Testis (tissue), 3 donors: ENCODE measurements around the gene ENDOU. TPM values are rescaled to one million over a fixed set of nuclear protein-coding genes. Genes with fewer than 3 reads are reported as not detected.

Experiments used
- DNase-seq: peaks from one replicate; pipeline ENCODE4 v3.0.0-alpha.2; 2019
- H3K27ac ChIP-seq, 2 donors: fragments of 200-600 bp; sonication (generic); one replicate each; pipeline ENCODE4 v1.5.1; 2019
- H3K27me3 ChIP-seq: fragments of 200-600 bp; sonication (generic); one replicate; pipeline ENCODE4 v1.5.1; 2019
- H3K36me3 ChIP-seq: fragments of 200-600 bp; sonication (generic); one replicate; pipeline ENCODE4 v1.5.1; 2017; ENCODE audit warnings: low read depth; ENCODE audit errors: missing control alignments
- H3K4me1 ChIP-seq: fragments of 200-600 bp; sonication (generic); one replicate; pipeline ENCODE4 v1.5.1; 2019
- H3K4me3 ChIP-seq, 2 donors: fragments of 200-600 bp; sonication (generic); one replicate each; pipeline ENCODE4 v1.5.1; 2017 to 2019
- H3K9me3 ChIP-seq: fragments of 200-600 bp; sonication (generic); one replicate; pipeline ENCODE4 v1.5.1; 2017
- POLR2A ChIP-seq: fragments of 450-650 bp; IDR thresholded peaks from one replicate; pipeline ENCODE4 v1.6.1; 2017; ENCODE audit warnings: antibody characterized with exemption, mild to moderate bottlenecking, moderate library complexity
- WGBS, 2 donors: methylation state at CpG; one replicate each; pipeline ENCODE4 v1.1.5; 2018; 5-methylcytosine and 5-hydroxymethylcytosine counted together
- intact Hi-C: fragments of 100-400 bp; cut with DNase I; formaldehyde crosslinking; loops from one replicate; pipeline ENCODE4 v1.15.1; 2023; ENCODE audit warnings: low total_unique reads
- polyA plus RNA-seq: library from polyadenylated mRNA; stranded (reverse); fragments of 350-450 nt; fragmentation: Illumina TruSeq; extraction: RNeasy Lipid Tissue Mini Kit (QIAGEN cat#74804); gene quantifications from one replicate; pipeline ENCODE4 v1.2.3, GENCODE V29; 2014; ENCODE audit warnings: low read depth, low replicate concordance; ENCODE audit not compliant: insufficient read depth
- total RNA-seq, 2 donors: library from RNA; depleted of rRNA; stranded (reverse); fragments of >200 nt; gene quantifications; one replicate each; pipeline ENCODE4 v1.2.3, GENCODE V29; 2016
- TF ChIP-seq, protein P1 (sequence below), 3 experiments: fragments of 450-650 bp in 2 of 3; fragments of 200-600 bp in 1 of 3; sonication (generic) in 1 of 3; IDR thresholded peaks; one replicate each; pipeline ENCODE4 v1.5.1; 2016 to 2019; ENCODE audit warnings: antibody characterized with exemption in 3 of 3, mild to moderate bottlenecking in 2 of 3, moderate library complexity in 1 of 3

ENDOU gene
- total and polyA plus RNA-seq, 3 donors from 2014 or later: 0.16 to 0.43 (median 0.21) TPM

DNA sequence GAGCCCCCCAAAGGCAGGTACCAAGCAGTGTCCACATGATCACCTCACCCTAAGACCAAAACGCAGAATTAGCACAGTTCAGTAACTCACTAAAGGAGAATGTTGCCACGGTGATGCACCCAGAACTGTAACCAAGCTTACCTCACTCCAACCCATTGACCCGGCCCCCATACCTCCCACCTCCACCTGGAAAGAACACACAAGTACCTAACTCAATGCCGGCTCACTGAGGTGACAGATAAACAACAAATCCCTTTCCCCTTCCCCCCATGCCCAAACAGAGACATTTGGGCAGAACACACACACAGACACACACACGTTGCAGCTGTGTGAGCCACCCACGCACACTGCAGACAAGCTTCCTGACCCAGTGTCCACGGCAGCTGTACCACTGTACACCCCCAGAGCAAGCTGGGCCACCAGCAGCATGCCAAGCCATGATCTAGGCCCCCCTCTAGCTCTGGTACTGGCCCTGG, 32.1 kb upstream of the ENDOU start:
- no peak for DNase-seq
- Histone ChIP-seq H3K9me3 (no peaks in the 10 kb centered on the region), H3K4me1 (peaks cover 43% of the 10 kb centered on the region), H3K36me3 (no peaks in the 10 kb centered on the region), H3K4me3 (peak overlapping the region; percentile 56 to 70), H3K27ac (peak overlapping the region; percentile 24 to 71), H3K27me3 (no peaks in the 10 kb centered on the region)
- 44 to 62% methylated on average over 7 of the region's 7 CpGs for WGBS, 2 donors
- intact Hi-C loops: no loop called here
- TF ChIP-seq, protein P1, sequence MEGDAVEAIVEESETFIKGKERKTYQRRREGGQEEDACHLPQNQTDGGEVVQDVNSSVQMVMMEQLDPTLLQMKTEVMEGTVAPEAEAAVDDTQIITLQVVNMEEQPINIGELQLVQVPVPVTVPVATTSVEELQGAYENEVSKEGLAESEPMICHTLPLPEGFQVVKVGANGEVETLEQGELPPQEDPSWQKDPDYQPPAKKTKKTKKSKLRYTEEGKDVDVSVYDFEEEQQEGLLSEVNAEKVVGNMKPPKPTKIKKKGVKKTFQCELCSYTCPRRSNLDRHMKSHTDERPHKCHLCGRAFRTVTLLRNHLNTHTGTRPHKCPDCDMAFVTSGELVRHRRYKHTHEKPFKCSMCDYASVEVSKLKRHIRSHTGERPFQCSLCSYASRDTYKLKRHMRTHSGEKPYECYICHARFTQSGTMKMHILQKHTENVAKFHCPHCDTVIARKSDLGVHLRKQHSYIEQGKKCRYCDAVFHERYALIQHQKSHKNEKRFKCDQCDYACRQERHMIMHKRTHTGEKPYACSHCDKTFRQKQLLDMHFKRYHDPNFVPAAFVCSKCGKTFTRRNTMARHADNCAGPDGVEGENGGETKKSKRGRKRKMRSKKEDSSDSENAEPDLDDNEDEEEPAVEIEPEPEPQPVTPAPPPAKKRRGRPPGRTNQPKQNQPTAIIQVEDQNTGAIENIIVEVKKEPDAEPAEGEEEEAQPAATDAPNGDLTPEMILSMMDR (IDR thresholded peaks at IDR 0.05): no peak
- TF ChIP-seq POLR2A: no peak

DNA sequence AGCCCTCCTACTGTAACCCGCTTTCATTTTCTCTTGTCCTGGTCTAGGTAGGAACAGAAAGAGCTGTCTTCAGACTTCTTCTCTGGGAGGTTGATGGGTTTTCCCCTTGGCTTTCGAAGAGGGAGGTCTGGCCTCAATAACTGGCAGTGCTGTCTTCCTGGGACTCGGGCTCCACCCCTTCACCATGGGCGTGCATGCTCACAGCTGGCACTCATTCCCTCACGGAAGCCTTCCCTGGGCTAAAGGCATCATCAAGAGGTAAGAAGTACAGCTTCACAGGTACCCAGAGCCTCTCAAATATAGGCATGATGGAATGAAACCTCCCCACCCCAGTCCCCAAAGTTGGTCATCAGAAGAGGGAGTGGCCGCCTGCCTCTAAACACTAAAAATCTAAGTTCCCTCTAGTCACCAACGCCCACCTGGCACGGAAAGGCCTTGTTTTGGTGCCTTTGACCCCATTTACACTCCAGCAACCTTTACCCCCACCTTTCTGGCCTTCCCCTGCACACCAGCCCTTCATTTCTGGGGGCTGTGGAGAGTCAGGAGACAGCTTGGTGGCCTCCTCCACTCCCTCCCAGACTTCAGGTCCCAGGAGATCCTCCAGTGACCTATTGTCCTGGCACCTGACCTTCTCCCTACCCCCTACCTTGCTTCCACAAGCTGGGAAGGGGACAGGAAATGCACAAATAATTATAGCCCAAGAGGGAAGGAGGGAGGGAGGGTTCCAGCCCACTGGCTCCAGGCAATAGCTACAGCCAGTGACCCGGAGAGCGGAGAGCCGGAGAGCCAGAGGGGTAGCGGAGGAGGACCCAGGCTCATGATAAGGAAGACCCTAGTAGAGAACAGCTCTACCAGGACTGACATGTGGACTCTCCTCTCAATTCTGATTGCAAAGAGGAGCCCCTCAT, 30.6 kb upstream of the ENDOU start:
- Histone ChIP-seq H3K27me3 (no peaks in the 10 kb centered on the region), H3K4me3 (no peak overlapping the region), H3K27ac (peak overlapping the region in 1 of 2 donors; percentile 71), H3K9me3 (no peaks in the 10 kb centered on the region), H3K4me1 (peaks cover 43% of the 10 kb centered on the region), H3K36me3 (no peaks in the 10 kb centered on the region)
- DNase-seq: no peak
- WGBS, 2 donors: 61 to 78% methylated on average over 12 of the region's 12 CpGs
- TF ChIP-seq, protein P1 (IDR thresholded peaks at IDR 0.05): no peak
- no peak for TF ChIP-seq POLR2A
- intact Hi-C loops: no loop called here

DNA sequence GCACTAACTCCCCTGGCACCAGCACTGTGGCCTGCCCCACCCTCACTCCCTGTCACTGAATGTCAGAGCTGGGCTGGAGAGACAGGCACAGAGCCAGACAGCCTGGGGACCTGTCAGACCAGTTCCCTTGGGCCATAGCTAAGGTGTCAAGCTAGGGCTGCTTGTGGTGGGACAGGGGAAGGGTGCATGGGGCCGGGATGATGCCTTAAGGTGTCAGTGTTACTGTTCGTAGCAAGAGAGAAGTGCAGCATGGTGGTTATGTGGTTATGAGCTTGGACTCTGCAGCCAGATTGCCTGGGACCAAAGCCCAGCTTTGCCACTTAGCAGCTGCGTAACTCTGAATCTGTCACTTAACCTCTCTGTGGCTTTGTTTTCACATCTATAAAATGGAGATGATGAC, 29.6 kb upstream of the ENDOU start:
- TF ChIP-seq, protein P1 (IDR thresholded peaks at IDR 0.05): no peak
- TF ChIP-seq POLR2A: no peak

DNA sequence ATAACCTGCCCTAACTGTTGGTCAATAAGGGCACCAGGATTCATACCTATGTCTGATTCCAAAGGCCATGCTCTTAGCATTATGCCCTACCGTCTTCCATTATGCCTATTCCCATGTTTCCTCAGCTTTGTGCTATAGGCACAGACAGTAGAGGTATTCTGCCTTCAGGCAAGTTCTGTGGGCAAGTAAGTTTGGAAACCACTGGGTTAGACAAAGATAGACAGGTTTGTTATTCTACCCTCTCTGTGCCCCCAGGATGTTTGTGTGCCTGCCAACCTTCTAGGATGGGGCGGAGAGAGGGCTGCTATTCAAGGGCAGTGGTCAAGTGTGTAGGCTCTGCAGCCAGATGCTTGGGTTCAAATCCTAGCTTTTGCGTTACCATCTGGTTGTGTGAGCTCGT, 28.8 kb upstream of the ENDOU start:
- intact Hi-C loops: no loop called here
- Histone ChIP-seq H3K27me3 (no peaks in the 10 kb centered on the region), H3K9me3 (no peaks in the 10 kb centered on the region), H3K36me3 (no peaks in the 10 kb centered on the region), H3K4me3 (no peak overlapping the region), H3K27ac (peak overlapping the region; percentile 10 to 63), H3K4me1 (peaks cover 43% of the 10 kb centered on the region)
- no peak for TF ChIP-seq POLR2A
- TF ChIP-seq, protein P1 (IDR thresholded peaks at IDR 0.05): no peak
- 90 to 92% methylated on average over 4 of the region's 4 CpGs for WGBS, 2 donors
- DNase-seq: no peak

More for the DNA sequence above, 29.6 kb upstream of the ENDOU start:
- Histone ChIP-seq H3K36me3 (no peaks in the 10 kb centered on the region), H3K4me3 (no peak overlapping the region), H3K27ac (no peak overlapping the region), H3K9me3 (no peaks in the 10 kb centered on the region), H3K27me3 (no peaks in the 10 kb centered on the region), H3K4me1 (peaks cover 47% of the 10 kb centered on the region)
- 80 to 91% methylated on average over 3 of the region's 3 CpGs for WGBS, 2 donors
- intact Hi-C loops: no loop called here
- DNase-seq: no peak
